CD14-positive monocyte (primary cell): Measurements from ENCODE around the gene MPHOSPH10. TPM values are rescaled to one million over a fixed set of nuclear protein-coding genes. Genes with fewer than 3 reads are reported as not detected.
"Not testable (repeated sequence)": the region's sequence is repeated elsewhere in the genome, so short reads cannot be mapped to it uniquely, and the experiment has no call there.

Experiments
- DNase-seq, 3 donors: peaks; one replicate each; pipeline ENCODE4 v3.0.0-alpha.2; 2011 to 2022
- H2AFZ ChIP-seq: 2 replicates; pipeline ENCODE4 v1.6.0; 2012; ENCODE audit warnings: mild to moderate bottlenecking, low read depth, low read length, inconsistent platforms; ENCODE audit not compliant: insufficient read depth, poor library complexity, severe bottlenecking
- H3K27ac ChIP-seq, 2 donors: 1 replicate in 1 of 2; 2 replicates in 1 of 2; pipeline ENCODE4 v1.5.1; 2012 to 2013; ENCODE audit warnings: low read length in 2 of 2, control low read depth in 1 of 2, inconsistent platforms in 1 of 2, low read depth in 1 of 2, mild to moderate bottlenecking in 1 of 2
- H3K27me3 ChIP-seq, 2 donors: one replicate each; pipeline versions ENCODE4 v1.6.0 to v1.6.1; 2011 to 2013; ENCODE audit warnings: low read length in 2 of 2; ENCODE audit not compliant: control insufficient read depth in 2 of 2, insufficient read depth in 2 of 2
- H3K36me3 ChIP-seq, 2 donors: replicated peaks in 1 of 2; 1 replicate in 1 of 2; 2 replicates in 1 of 2; pipeline versions ENCODE4 v1.5.1 to v1.6.1; 2012 to 2013; ENCODE audit warnings: low read length in 2 of 2, control low read depth in 1 of 2, inconsistent platforms in 1 of 2, mild to moderate bottlenecking in 1 of 2; ENCODE audit not compliant: insufficient read depth in 2 of 2, control insufficient read depth in 1 of 2
- H3K4me1 ChIP-seq, 2 donors: 1 replicate in 1 of 2; 2 replicates in 1 of 2; pipeline versions ENCODE4 v1.5.1 to v1.6.1; 2012 to 2013; ENCODE audit warnings: low read length in 2 of 2, control low read depth in 1 of 2, inconsistent platforms in 1 of 2, mild to moderate bottlenecking in 1 of 2, moderate library complexity in 1 of 2; ENCODE audit not compliant: insufficient read depth in 2 of 2, control insufficient read depth in 1 of 2
- H3K4me2 ChIP-seq: replicated peaks from 2 replicates; pipeline ENCODE3; 2012; ENCODE audit warnings: low read length, moderate library complexity, mild to moderate bottlenecking; ENCODE audit not compliant: poor library complexity, severe bottlenecking; ENCODE audit errors: extremely low read depth
- H3K4me3 ChIP-seq, 3 experiments: fragments of 200-600 bp in 1 of 3; sonication (generic) in 1 of 3; replicated peaks in 1 of 3; 1 replicate in 2 of 3; 2 replicates in 1 of 3; pipeline ENCODE4 v1.5.1; 2011 to 2013; ENCODE audit warnings: low read length in 3 of 3, mild to moderate bottlenecking in 3 of 3, control low read depth in 2 of 3, low read depth in 2 of 3, inconsistent platforms in 1 of 3, moderate library complexity in 1 of 3
- H3K79me2 ChIP-seq: 2 replicates; pipeline ENCODE4 v1.6.0; 2012; ENCODE audit warnings: mild to moderate bottlenecking, control low read depth, inconsistent platforms, low read length, moderate library complexity; ENCODE audit not compliant: insufficient read depth
- H3K9ac ChIP-seq: 2 replicates; pipeline ENCODE4 v1.6.0; 2017; ENCODE audit warnings: low read length, mild to moderate bottlenecking; ENCODE audit not compliant: insufficient read depth, poor library complexity, severe bottlenecking
- H3K9me3 ChIP-seq, 2 donors: replicated peaks in 1 of 2; 1 replicate in 1 of 2; 2 replicates in 1 of 2; pipeline versions ENCODE4 v1.5.1 to v1.6.1; 2012 to 2013; ENCODE audit warnings: low read length in 2 of 2, control low read depth in 1 of 2; ENCODE audit not compliant: control insufficient read depth in 1 of 2, insufficient read depth in 1 of 2
- H4K20me1 ChIP-seq: 2 replicates; pipeline ENCODE4 v1.6.0; 2012; ENCODE audit warnings: mild to moderate bottlenecking, low read length, control low read depth, moderate library complexity; ENCODE audit not compliant: insufficient read depth
- H3K27ac Mint-ChIP-seq, 7 donors: one replicate each; pipeline ENCODE4 v1.8.0; 2020; ENCODE audit warnings: mild to moderate bottlenecking in 7 of 7, mixed read lengths in 7 of 7, moderate library complexity in 6 of 7, inconsistent platforms in 2 of 7
- H3K27me3 Mint-ChIP-seq, 3 donors: one replicate each; pipeline ENCODE4 v1.8.0; 2021 to 2022; ENCODE audit warnings: low read depth in 3 of 3, mild to moderate bottlenecking in 3 of 3, mixed read lengths in 3 of 3, moderate library complexity in 3 of 3, inconsistent platforms in 1 of 3
- H3K36me3 Mint-ChIP-seq, 2 donors: one replicate each; pipeline ENCODE4 v1.8.0; 2020; ENCODE audit warnings: mixed read lengths in 2 of 2, inconsistent platforms in 1 of 2, mild to moderate bottlenecking in 1 of 2
- H3K4me1 Mint-ChIP-seq: one replicate; pipeline ENCODE4 v1.8.0; 2020; ENCODE audit warnings: mild to moderate bottlenecking, mixed read lengths
- H3K4me3 Mint-ChIP-seq, 2 donors: one replicate each; pipeline ENCODE4 v1.8.0; 2020; ENCODE audit warnings: mild to moderate bottlenecking in 2 of 2, mixed read lengths in 2 of 2, moderate library complexity in 1 of 2
- H3K9me3 Mint-ChIP-seq, 7 donors: one replicate each; pipeline ENCODE4 v1.8.0; 2020 to 2022; ENCODE audit warnings: mixed read lengths in 7 of 7, mild to moderate bottlenecking in 6 of 7, moderate library complexity in 6 of 7, inconsistent platforms in 2 of 7
- WGBS: methylation state at CpG from one replicate; pipeline ENCODE4 v1.1.5; 2013; ENCODE audit warnings: missing lambda C conversion rate; ENCODE audit not compliant: insufficient coverage; 5-methylcytosine and 5-hydroxymethylcytosine counted together
- intact Hi-C, 2 donors: fragments of 100-400 bp; cut with micrococcal nuclease; formaldehyde crosslinking; loops; one replicate each; pipeline versions ENCODE4 v1.15.0 to v1.15.1; 2023
- polyA plus RNA-seq, 3 donors: library from polyadenylated mRNA; depleted of rRNA in 1 of 3; unstranded in 2 of 3; stranded (reverse) in 1 of 3; fragments of 300-500 nt in 2 of 3; fragments of >200 nt in 1 of 3; fragmentation: Illumina TruSeq in 2 of 3; gene quantifications; 1 replicate in 2 of 3; 2 replicates in 1 of 3; pipeline ENCODE4 v1.2.3, GENCODE V29; 2012 to 2021

Gene MPHOSPH10
- polyA plus RNA-seq, 3 donors = 4.8 to 9.9 (median 5.6) TPM

- H3K79me2 ChIP-seq, H3K4me3 ChIP-seq, H3K27me3 Mint-ChIP-seq, H3K36me3 ChIP-seq, H3K9me3 Mint-ChIP-seq, H3K27me3 ChIP-seq, H3K4me2 ChIP-seq, H3K9ac ChIP-seq, H4K20me1 ChIP-seq, DNase-seq, H3K27ac ChIP-seq, H3K4me3 Mint-ChIP-seq, H3K36me3 Mint-ChIP-seq, H3K9me3 ChIP-seq, H2AFZ ChIP-seq, intact Hi-C loops: not testable (repeated sequence)
- Mint-ChIP-seq H3K27ac (peak overlapping the region in 1 of 7 donors; percentile 38), H3K4me1 (peaks cover 31% of the 10 kb centered on the region)
- 90% methylated on average over 2 of the region's 9 CpGs for WGBS
- peaks cover 28 to 34% of the 10 kb centered on the region in 2 donors for H3K4me1 ChIP-seq
Measured at GRCh38 chr2:71085325-71086003, 45.0 kb upstream of the MPHOSPH10 start.

- WGBS = 89% methylated on average over 6 of the region's 14 CpGs
- H3K4me1 ChIP-seq, H3K9me3 ChIP-seq, H3K9me3 Mint-ChIP-seq, H3K4me1 Mint-ChIP-seq, H3K36me3 ChIP-seq, H3K27ac ChIP-seq, H3K79me2 ChIP-seq, H3K4me2 ChIP-seq, H3K4me3 Mint-ChIP-seq, H3K36me3 Mint-ChIP-seq, H3K27me3 Mint-ChIP-seq, H3K9ac ChIP-seq, DNase-seq, H3K27me3 ChIP-seq, intact Hi-C loops, H3K4me3 ChIP-seq, H4K20me1 ChIP-seq, H2AFZ ChIP-seq: not testable (repeated sequence)
- peak overlapping the region in 1 of 7 donors; percentile 52 for H3K27ac Mint-ChIP-seq
Measured at GRCh38 chr2:71089475-71089874, 41.0 kb upstream of the MPHOSPH10 start.

GRCh38 chr2:71091808-71092207 is 38.6 kb upstream of the MPHOSPH10 start:
- H3K36me3 ChIP-seq, H3K4me2 ChIP-seq, H3K4me1 Mint-ChIP-seq, H3K27ac ChIP-seq, H3K9me3 Mint-ChIP-seq, H4K20me1 ChIP-seq, H3K27ac Mint-ChIP-seq, H3K27me3 Mint-ChIP-seq, H3K27me3 ChIP-seq, H2AFZ ChIP-seq, H3K4me3 ChIP-seq, H3K4me3 Mint-ChIP-seq, H3K4me1 ChIP-seq, intact Hi-C loops, H3K79me2 ChIP-seq, H3K9ac ChIP-seq, H3K36me3 Mint-ChIP-seq, H3K9me3 ChIP-seq, DNase-seq: not testable (repeated sequence)
- WGBS = 100% methylated on average over 2 of the region's 9 CpGs

GRCh38 chr2:71092491-71093260 is 37.8 kb upstream of the MPHOSPH10 start:
- H3K9ac ChIP-seq, H3K4me1 ChIP-seq, H3K27me3 Mint-ChIP-seq, H3K4me3 Mint-ChIP-seq, H4K20me1 ChIP-seq, H3K36me3 ChIP-seq, H3K27ac ChIP-seq, intact Hi-C loops, H3K27me3 ChIP-seq, H3K4me1 Mint-ChIP-seq, DNase-seq, H3K36me3 Mint-ChIP-seq, H3K4me3 ChIP-seq, H3K9me3 Mint-ChIP-seq, H3K79me2 ChIP-seq, H3K9me3 ChIP-seq, H3K4me2 ChIP-seq, H2AFZ ChIP-seq: not testable (repeated sequence)
- H3K27ac Mint-ChIP-seq = peak overlapping the region in 1 of 7 donors; percentile 47
- WGBS = 96% methylated on average over 30 of the region's 33 CpGs
